HG03521 (cell line): Measurements from ENCODE around the gene ATP6V0D1.

ENCODE experiments used
- ATAC-seq: cut with Tn5 transposase; IDR thresholded peaks from one replicate; pipeline ENCODE4 v1.9.1; 2021; ENCODE audit warnings: mild to moderate bottlenecking, moderate library complexity; ENCODE audit not compliant: unreplicated experiment

ATP6V0D1 gene

DNA sequence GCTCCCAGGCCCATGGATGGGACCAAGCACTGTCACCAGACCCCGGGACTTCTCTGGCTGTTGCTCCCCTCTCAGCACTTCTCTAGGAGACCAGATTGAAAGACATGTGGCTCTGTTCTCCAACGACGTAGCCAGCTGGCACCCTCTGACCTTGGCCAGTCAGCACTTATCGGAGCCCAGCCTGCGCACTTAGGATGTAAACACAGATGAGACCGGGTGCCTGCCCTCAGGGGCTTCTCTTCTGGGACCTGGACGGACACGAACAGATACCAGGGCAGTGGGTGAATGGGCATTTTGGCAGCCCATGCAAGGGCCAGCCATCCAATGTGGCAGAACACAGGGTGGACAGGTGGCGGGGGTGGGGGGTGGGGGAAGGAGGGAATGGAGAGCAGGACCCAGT is 71.3 kb downstream of the ATP6V0D1 start:
- ATAC-seq, result no peak

DNA sequence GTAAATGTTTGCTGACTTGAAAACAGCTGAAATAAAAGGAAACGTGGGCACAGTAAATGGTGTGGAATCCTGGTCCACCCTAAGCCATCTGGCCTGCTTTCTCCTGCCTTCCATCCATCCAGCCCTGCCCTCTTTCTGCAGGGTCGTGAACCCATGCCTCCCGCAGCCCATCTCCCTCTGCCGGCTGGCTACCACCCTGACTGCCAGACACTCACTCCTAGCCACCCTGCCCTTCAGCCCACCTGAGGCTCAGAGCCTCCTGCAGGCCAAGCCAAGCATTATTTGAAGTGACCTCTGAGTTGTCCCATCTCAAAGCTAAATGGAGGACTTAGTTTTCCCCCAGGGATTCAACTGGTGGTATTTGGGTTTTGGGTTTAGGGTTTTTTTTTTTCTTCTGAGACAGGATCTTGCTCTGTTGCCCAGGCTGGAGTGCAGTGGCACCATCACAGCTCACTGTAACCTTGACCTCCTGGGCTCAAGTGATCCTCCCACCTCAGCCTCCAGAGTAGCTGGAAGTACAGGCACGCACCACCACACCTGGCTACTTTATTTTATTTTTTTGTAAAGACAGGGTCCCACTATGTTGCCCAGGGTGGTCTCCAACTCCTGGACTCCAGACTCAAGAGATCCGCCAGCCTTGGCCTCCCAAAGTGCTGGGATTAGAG is 73.0 kb downstream of the ATP6V0D1 start:
- ATAC-seq, result no peak

DNA sequence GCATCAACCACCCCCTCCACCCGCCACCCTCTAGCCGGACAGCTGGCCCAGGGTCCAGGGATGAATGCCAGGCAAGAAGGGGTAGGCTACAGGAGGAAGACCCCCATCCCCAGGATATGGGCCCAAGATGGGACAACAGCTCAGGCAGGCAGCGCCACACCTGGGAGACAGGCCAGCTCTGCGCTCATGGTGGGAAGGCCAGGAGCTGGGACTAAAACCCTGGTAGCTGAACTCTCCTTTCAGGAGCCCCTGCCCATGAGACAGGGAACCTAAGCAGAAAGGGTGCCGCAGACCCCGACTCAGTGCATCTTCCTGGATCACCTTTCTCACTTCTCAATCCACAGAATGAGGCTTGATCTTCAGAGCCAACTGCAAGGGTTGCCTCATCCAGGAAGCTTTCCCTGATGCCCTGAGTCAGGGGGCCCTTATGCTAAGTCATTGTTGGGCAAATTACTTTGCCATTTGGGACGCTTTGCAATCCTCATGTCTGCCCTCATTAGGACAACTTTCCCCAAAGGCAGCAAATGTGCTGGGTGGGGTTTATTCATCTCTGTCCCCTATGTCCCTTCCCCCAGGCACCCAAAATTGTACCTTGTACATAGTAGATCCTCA is 73.7 kb downstream of the ATP6V0D1 start:
- no peak for ATAC-seq

DNA sequence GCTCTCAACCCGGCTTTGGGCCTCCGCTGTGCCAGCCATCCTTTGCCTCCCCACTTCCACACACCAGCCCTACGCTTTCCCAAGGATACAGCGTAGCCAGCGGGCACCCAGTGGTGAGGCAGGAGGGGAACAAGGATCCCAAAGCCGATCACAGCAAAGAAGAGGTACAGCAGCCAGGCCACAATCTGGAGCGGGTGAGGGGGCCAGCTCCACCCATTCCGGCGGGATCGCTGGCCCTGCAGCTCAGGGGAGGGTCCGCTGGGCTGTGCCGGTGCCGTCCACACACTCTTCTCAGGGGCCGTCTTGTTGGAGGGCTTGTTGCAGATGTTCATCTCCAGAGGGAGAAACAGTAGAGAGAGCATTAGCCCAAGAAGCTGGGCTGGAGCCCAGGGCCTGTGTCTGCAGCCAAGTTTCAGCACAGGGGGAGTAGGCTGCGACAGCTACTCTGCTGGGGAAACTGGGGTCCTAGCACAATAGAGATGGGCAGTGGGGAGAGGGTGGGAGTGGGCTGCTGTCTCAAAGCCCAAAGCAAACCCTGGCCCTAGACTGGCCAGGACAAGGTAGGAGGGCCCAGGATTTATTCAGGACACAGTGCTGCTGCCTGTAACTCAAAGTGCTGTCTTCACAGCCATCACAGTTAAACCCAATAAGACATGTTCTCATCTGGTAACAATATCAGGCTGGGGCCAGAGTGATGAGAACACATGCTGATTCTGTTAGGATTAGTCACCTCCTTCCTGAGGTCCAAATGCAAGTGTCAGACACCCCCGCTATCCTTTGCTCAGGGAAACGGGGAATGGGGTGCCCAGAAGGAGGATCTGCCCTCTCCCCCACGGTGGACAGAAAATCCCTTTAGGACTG is 74.6 kb downstream of the ATP6V0D1 start:
- ATAC-seq, result no peak

DNA sequence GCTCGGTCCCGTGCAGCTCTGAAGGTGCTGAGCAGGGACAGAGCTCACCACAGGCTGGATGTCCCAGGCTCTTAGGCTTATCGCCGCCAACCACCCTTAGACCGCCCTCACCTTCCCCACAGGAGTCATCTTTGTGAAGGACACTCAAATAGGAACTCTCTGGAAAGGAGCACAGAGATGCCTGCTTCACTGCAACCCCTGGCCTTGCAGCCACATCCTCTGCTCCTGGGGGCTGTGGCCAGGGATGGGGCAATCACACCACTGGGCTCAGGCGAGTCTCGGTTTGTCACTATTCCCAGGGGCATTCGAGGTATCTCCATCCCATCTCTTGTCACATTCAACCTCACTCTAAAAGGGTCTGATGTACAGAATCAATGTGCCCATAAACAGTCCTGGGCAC is 75.6 kb downstream of the ATP6V0D1 start:
- no peak for ATAC-seq

DNA sequence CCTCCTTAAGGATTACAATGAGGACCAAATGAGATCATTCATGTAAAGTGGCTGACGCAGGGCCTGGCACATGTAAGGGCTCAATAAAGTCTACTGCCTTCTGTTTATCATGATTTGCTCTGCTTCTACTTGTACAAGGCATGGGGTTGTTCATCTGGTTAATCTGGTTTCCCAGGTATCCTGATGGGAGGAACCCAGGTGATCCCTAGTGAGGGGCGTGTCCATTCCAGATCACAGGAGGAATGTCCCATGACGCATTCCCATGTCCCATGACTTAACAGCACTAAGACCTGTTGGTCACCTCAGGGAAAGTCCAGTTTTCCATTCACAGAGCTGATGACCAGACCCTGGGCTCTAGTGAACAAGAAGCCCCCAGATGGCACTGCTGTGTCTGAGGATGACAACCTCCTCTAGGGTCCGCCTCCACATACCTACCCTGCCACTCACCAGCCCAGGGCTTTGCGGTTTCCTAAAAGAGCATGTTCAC is 76.2 kb downstream of the ATP6V0D1 start:
- no peak for ATAC-seq

DNA sequence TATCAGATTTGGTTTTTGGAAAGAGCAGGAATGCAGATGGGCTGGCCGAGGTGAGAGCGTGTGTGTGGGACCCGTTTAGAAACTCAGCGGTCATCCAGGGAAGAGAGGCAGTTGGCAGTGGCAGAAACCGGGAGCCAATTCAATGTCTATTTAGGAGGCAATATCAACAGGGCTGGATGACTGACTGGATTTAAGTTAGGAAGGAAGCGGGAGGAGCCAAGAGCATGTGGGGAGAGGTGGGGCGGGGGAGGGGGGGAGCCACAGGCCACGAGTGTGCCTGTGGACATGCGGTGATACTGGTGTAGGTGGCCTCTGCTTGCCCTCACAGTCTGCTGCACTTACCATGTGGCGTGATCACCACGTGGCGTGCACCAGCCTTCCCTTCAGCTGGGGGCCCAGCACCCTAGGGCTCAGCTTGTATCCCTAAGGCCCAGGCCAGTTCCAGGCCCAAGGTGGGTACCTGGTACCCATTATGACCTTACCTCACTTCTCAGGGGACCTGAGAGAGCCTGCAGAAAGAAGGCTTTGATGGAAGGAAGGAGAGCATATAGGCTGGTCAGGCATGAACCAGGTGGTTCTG is 76.9 kb downstream of the ATP6V0D1 start:
- ATAC-seq, result no peak

DNA sequence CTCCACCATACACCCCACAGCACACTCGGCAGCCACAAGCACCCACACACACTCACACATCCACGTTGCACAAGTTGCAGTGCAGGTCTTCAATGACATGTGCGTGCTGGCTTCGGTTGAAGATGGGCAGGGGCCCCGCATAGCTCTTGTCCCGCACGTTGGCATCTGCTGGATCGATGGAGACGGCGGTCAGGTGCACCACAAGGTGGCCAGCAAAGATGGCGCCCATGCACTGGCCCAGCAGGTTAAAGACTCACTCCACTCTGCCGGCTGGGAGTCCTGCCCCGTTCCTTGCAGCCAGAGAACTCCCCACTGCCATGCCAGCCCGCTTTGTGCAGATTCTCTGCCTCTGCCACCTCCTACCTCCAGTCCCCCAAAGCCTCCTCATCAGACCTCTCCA is 80.1 kb downstream of the ATP6V0D1 start:
- ATAC-seq, result no peak

DNA sequence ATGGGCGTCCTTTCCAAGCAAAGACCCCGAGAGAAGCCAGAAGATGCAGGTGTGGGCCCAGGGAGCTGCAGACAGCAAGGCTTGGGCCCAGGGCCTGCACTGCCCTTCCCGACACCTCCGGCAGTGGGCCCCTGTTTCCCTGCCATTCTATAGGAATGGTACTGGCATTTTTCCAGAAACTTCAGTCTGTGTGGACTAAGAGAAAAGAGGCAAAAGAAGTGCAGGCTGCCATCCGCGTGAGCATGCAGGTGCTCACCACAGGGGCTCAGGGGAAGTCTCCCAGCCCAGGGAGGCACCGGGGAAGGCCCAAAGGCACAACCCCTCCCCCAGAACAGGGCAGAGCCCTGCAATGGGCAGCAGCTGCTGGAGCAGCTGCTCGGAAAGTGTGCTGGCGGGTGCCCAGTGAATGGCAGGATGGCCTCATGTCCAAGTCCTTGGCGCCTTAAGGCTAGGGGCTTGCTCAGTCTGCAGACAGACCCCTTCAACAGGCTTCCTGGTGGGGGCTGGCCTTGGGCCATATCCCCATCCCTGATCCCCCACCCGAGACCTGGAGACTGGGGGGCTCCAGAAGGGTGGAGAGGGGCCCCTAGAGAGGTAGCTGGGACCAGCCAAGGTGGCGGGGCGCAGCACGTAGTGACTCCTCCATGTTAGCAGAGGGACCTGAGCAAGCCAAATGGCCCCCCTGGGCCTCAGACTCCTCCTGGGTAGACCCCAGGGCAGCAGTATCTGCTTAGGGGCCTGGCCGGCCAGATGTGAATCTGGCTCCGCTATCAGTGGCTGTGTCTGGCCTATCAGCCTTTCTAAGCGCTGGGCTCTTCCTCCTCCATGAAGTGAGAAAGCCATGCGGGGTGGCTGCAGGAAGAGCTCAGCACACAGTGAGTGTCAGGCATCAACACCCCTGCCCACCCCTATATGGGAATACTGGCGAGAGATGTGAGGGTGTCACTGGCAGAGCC is 80.9 kb downstream of the ATP6V0D1 start:
- ATAC-seq, result no peak

DNA sequence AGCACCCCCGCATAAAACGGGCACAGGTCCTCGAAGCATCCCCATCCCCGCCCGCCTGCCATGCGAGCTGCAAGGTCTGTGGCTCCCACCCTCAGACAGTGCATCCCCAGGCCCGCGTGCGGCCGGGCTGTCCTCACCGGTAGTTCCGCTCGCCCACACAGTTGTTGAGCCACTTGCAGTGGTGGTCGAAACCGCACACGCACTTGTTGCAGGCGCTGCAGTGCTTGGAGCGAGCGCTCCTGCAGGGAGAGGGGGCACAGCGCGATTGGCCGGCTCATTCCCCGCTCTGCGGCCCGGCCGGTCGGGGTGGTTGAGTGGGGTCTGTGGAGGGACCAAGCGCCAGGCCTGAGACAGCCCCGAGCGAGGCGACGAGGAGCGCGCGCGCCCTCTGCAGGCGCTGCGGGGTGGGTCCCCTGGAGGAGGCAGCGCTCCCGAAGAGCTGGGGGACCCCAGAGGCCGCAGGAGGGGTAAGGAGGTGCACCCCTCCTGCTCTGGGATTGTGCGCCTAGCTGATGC is 81.7 kb downstream of the ATP6V0D1 start:
- no peak for ATAC-seq

DNA sequence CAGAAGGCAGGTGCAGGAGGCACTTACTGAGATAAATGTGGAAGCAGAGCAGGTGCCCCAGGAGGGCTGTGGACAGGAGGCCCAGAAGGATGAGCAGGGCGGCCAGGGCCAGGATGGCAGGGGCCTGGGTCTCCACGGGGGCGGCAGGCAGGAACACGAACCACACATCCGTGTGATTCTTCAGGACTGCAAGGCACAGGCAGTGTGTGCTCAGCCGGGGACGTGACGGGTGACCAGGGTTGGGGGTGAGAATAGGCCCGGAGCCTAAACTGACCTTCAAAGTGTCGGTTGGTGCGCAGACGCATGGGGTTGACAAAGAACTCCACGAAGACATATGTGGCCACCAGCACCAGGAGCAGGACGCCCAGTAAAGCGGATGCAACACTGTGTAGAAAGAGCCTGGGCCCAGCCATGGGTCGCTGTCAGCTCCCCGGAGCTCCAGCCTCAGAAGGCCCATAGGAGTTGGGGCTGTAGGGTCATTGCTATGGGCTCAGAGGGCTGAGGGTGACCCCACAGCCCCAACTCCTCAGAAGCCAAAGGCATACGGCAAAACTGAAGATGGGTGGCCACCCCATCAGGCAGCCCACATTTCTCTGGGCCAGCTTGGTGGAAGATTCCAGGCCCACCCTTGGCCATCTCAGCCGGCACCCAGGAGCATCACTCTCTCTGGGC is 82.3 kb downstream of the ATP6V0D1 start:
- no peak for ATAC-seq

DNA sequence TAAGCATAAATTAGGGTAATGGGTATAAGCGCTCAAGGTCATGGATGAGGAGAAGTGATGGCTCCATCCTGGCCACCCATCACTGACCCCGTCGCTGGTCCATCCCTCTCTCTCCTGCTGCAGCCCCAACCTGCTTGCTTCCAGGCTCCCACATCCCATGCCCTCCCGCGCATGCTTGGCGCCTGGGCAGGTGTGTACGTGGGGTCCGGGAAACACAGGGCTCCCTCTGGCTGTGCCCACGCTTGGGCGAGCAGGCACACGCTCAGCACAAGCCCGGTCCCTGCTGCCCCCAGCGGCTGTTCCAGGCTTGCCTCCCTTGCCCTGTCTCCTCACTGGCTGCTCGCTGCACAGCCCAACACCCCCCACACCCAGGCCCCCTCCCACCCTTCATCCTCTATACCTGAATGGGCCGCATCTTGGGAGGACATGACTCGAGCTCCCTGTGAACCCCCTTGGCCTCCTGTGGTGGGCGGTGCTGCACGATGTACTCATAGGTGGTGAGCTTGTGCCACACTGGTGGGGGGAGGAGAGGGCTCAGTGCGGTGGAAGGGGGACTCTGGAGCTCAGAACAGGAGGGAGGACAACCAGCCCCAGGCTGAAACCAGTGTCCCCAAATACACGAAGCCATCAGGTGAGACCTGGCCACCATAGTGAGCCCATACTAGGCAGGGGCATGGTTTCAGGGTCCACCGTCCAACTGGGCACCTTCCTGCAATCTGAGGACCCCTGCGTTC is 83.0 kb downstream of the ATP6V0D1 start:
- ATAC-seq, result no peak

DNA sequence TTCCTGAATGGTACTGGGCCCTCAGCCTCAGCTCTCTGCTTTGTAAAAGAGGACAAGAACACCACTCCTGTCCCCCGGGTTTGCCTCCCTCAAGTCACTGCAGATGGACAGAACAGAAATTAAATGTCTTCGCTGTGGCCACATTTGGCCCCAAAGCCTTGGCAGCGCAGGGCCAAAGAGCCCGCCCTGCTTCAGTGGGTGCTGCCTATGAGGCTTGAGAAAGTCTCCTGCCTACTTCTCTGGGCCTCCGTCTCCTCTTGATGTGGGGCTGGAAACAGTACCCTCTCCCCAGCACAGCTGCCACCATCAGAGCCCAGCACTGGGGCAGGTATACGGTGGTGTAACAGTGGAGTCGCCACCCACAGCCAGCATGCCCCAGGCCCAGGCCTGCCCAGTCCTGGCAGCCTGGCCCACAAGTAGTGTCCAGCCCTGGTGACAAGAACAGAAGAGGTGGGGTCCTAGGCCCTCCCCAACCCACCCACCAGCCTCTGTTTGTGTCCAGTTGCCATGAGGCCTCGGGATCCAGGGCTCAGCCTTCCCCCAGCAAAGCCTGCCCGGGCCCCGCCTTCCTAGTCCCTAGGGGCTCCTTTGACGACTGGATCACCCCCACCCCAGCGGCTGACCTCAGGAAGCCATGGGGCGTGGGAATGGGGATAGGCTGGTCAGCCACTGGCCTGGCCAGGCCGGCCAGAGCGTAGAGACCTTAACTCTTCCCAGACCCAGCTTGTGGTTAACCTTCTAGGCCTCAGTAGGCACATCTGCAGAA is 83.7 kb downstream of the ATP6V0D1 start:
- no peak for ATAC-seq

DNA sequence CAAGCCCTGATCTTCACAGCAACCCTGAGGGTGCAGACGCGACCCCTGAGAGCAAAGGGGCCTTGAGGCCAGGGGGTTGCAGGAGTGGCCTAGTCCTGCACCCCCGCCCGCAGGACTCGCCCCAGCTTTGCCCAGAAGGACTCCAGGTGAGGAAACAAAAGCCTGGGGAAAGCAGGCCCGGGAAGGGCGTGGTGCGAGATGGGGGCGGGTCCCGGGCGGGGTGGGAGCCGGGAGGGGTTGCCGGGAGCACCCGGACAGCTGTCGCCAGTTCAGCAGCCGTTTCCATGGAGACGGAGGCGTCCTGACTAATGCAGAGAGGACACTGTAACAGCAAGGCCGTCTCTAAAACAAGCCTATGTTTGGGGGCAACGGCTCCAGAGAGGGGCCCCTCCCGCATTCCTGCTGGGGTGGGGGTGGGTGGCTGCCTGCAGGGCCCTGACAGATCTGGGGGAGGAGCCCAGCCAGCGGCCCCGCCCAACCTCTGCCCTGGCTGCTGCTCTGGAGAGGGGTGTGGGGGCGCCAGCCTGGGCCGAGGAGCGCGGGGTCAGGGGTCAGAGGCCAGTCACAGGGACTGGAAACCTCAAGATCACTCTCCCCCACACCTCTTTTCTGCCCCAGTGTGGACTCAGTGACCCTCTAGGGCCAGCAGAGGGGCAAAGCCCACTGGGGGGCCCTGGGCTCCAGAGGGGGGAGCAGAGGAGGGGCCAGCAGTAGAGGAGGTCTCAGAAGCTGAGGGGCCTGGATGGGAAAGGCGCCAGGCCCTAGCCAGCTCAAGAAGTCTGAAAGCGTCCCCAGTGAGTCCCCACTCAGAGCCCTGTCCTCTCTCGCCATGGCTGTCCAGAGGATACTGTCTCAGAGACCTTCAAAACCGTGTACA is 84.6 kb downstream of the ATP6V0D1 start:
- no peak for ATAC-seq

DNA sequence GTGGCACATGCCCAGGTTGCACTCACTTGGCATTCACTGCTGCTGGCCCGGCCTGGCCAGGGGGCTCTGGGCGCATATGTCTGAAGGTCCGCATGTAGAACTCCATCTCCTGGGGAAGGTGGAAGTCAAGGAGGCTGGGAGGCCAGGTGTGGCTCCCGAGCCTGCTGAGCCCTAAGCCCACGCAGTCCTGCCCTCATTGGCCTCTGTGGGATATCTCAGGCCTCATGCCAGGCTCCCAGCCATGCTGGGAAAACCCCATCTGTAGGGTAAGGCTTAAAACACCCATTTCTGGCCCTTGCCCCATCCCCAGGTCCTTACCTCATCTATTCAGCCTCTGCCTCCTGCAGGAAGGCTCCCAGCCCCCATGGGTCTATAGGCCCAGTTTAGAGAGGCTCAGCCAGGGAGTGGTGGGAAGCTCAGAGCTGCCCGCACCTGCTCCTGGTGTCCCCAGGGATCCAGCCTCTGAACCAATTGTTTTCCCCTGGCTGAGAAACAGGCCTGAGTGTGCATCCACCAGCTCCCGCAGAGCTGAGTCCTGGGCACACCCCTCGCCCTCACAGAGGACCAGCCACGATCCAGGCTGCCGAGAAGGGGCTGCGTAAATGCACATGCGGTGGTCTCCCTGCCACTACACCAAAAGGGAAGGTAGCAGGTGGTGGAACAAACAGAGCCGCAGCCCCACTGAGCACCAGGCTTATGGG is 85.3 kb downstream of the ATP6V0D1 start:
- no peak for ATAC-seq

DNA sequence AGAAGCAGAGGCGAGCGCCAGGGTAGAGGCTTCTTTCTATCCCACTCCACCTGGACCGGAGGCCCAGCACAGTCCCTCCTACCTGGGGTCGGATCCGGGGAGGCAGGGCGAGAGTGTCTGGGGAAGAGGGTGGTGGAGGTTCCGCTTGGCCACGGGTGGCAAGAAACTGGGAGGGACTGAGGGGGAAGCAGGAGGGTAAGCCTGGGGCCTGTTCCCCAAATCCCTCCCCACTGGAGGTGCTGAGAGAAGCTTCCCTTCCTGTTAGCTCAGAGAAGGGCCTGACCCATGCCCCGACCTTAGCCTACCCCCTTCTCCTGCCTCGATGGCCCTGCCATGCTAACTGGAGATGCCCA is 85.9 kb downstream of the ATP6V0D1 start:
- no peak for ATAC-seq
